Heart left ventricle (tissue), 16 donors: ENCODE results near the gene LYZL1. TPM values are rescaled to one million over a fixed set of nuclear protein-coding genes. Genes with fewer than 3 reads are reported as not detected.

Experiments
- ATAC-seq, 4 donors: fragments of 200-7000 bp; cut with Tn5 transposase; one replicate each; pipeline ENCODE4 v1.9.1; 2020 to 2022; ENCODE audit warnings: moderate library complexity in 4 of 4, mild to moderate bottlenecking in 3 of 4, moderate number of reproducible peaks in 1 of 4
- DNase-seq, 5 donors: peaks; one replicate each; pipeline ENCODE4 v3.0.0-alpha.2; 2020
- H3K27ac ChIP-seq, 12 donors: fragments of 200-600 bp; sonication (generic) in 4 of 12; one replicate each; pipeline versions ENCODE4 v1.5.0 to v1.8.0; 2016 to 2022; ENCODE audit warnings: mild to moderate bottlenecking in 2 of 12
- H3K27me3 ChIP-seq, 9 donors: fragments of 200-600 bp; sonication (generic) in 2 of 9; one replicate each; pipeline versions ENCODE4 v1.5.1 to v1.8.0; 2016 to 2022; ENCODE audit warnings: mild to moderate bottlenecking in 3 of 9
- H3K36me3 ChIP-seq, 9 donors: fragments of 200-600 bp; sonication (generic) in 2 of 9; one replicate each; pipeline versions ENCODE4 v1.5.0 to v1.8.0; 2018 to 2022; ENCODE audit warnings: mild to moderate bottlenecking in 2 of 9
- H3K4me1 ChIP-seq, 12 donors: fragments of 200-600 bp; sonication (generic) in 4 of 12; one replicate each; pipeline versions ENCODE4 v1.5.0 to v1.8.0; 2016 to 2022; ENCODE audit warnings: mild to moderate bottlenecking in 3 of 12
- H3K4me3 ChIP-seq, 12 donors: fragments of 200-600 bp; sonication (generic) in 4 of 12; one replicate each; pipeline versions ENCODE4 v1.5.0 to v1.8.0; 2017 to 2022; ENCODE audit warnings: mild to moderate bottlenecking in 9 of 12, moderate library complexity in 4 of 12
- H3K9me3 ChIP-seq, 12 donors: fragments of 200-600 bp; sonication (generic) in 4 of 12; one replicate each; pipeline versions ENCODE4 v1.5.0 to v1.8.0; 2016 to 2022; ENCODE audit warnings: mild to moderate bottlenecking in 1 of 12
- CTCF ChIP-seq, 12 donors: fragments of 200-600 bp; sonication (generic) in 4 of 12; IDR thresholded peaks; one replicate each; pipeline versions ENCODE4 v1.5.0 to v1.8.0; 2018 to 2022; ENCODE audit warnings: antibody characterized with exemption in 12 of 12, mild to moderate bottlenecking in 5 of 12
- POLR2A ChIP-seq, 2 donors: fragments of 450-650 bp; IDR thresholded peaks; one replicate each; pipeline ENCODE4 v1.6.1; 2017; ENCODE audit warnings: antibody characterized with exemption in 2 of 2, mild to moderate bottlenecking in 2 of 2, moderate library complexity in 2 of 2
- WGBS, 4 donors: extraction: QIAGEN DNeasy Blood & Tissue Kit in 2 of 4; methylation state at CpG; one replicate each; pipeline versions ENCODE4 v1.1.5 to v1.1.7; 2013 to 2018; 5-methylcytosine and 5-hydroxymethylcytosine counted together
- intact Hi-C, 10 donors: fragments of 100-400 bp; cut with DNase I; formaldehyde crosslinking; loops; one replicate each; pipeline versions ENCODE4 v1.11.1 to v1.14.2; 2022
- polyA plus RNA-seq, 2 donors: library from polyadenylated mRNA; stranded (reverse); fragments of 200-250 nt; gene quantifications; one replicate each; pipeline ENCODE4 v1.2.3, GENCODE V29; 2013
- total RNA-seq, 9 donors: library from RNA; depleted of rRNA in 2 of 9; stranded (reverse); fragments of >200 nt in 2 of 9; fragmentation: NEBNext Ultra II Directional in 3 of 9; extraction: Animal tissue kit (Norgen Biotek cat#: 25700) in 3 of 9; gene quantifications; one replicate each; pipeline versions ENCODE4 v1.1.0 to v1.2.4, GENCODE V29; 2016 to 2023
- donor health status: ischemic (EF 13 %, LVEDD 7.1; RV severe dilation, severe dysfunction).
- donor health status: healthy with polysubstance abuse.
- donor health status: DM: no; HTN: yes; CAD: no.
- donor health status: DM: no; HTN: no; CAD: no.
- donor health status: ischemic (EF 25% LVEDD 6.9; RV normal size, moderate dysfunction).
- donor health status: ischemic (EF 25% LVEDD 5.7; RV mildly dilated, moderate dysfunction).
- donor health status: healthy.
- donor health status: DM: yes; HTN: yes; CAD: no.
- donor health status: ischemic (EF 35%, LVEDD 5.7; RV mildly dilated, moderate dysfunction).
- donor health status: nonischemic (EF 11% LVEDD 7.7; RV severe dilation, severe dysfunction).
- donor health status: DM: yes; HTN: yes; CAD: no.
- donor health status: PGD.
- donor health status: ischemic (EF 29% LVEDD 5.4; RV normal size, mild dysfunction).
- donor health status: nonischemic (EF 23%, LVEDD 6.1; RV moderate dilation, normal function).

LYZL1 gene
- total and polyA plus RNA-seq, 11 donors: not detected

GRCh38 chr10:29255104-29255503, 33.8 kb upstream of the LYZL1 start:
- intact Hi-C loops: loop anchor here in 1 of 10 donors (10.0 kb wide), 1 partner anchor 90 kb away; no protein-coding TSS in a partner anchor
- no peaks in the 10 kb centered on the region for H3K36me3 ChIP-seq
- no peak overlapping the region for H3K4me3 ChIP-seq
- H3K9me3 ChIP-seq: peaks cover 0 to 5% (median 0%) of the 10 kb centered on the region in 12 donors
- DNase-seq: no peak
- WGBS, 4 donors: 51 to 73% (median 62%) methylated on average over 3 of the region's 3 CpGs
- H3K4me1 ChIP-seq: peaks cover 0 to 48% (median 19%) of the 10 kb centered on the region in 12 donors
- TF ChIP-seq POLR2A (IDR thresholded peaks at IDR 0.05): no peak
- TF ChIP-seq CTCF (IDR thresholded peaks at IDR 0.05): no peak
- no peaks in the 10 kb centered on the region for H3K27me3 ChIP-seq
- ATAC-seq: no peak
- H3K27ac ChIP-seq: no peak overlapping the region

- DNase-seq (no peak), ATAC-seq (no peak)
- intact Hi-C loops: loop anchor here in 1 of 10 donors (10.0 kb wide), 1 partner anchor 91 kb away; no protein-coding TSS in a partner anchor
These were observed 32.9 kb upstream of the LYZL1 start for GRCh38 chr10:29256019-29256418.

GRCh38 chr10:29256586-29256985, 32.3 kb upstream of the LYZL1 start:
- TF ChIP-seq CTCF (IDR thresholded peaks at IDR 0.05) (no peak), POLR2A (IDR thresholded peaks at IDR 0.05) (no peak)
- Histone ChIP-seq H3K4me3 (no peak overlapping the region), H3K27ac (peak overlapping the region in 2 of 12 donors; percentile 54 to 76), H3K27me3 (no peaks in the 10 kb centered on the region), H3K36me3 (no peaks in the 10 kb centered on the region), H3K9me3 (peaks cover 0 to 5% (median 0%) of the 10 kb centered on the region in 12 donors), H3K4me1 (peaks cover 0 to 48% (median 19%) of the 10 kb centered on the region in 12 donors)
- ATAC-seq (no peak), DNase-seq (no peak)
- 38 to 54% (median 41%) methylated on average over 1 of the region's 1 CpG for WGBS, 4 donors
- intact Hi-C loops: loop anchor here in 1 of 10 donors (10.0 kb wide), 1 partner anchor 92 kb away; no protein-coding TSS in a partner anchor

More at GRCh38 chr10:29256019-29256418, 32.9 kb upstream of the LYZL1 start:
- 77 to 85% (median 81%) methylated on average over 7 of the region's 7 CpGs for WGBS, 4 donors
- Histone ChIP-seq H3K9me3 (peaks cover 0 to 5% (median 0%) of the 10 kb centered on the region in 12 donors), H3K27ac (no peak overlapping the region), H3K36me3 (no peaks in the 10 kb centered on the region), H3K4me3 (no peak overlapping the region), H3K27me3 (no peaks in the 10 kb centered on the region), H3K4me1 (peaks cover 0 to 48% (median 19%) of the 10 kb centered on the region in 12 donors)
- TF ChIP-seq CTCF (IDR thresholded peaks at IDR 0.05) (no peak), POLR2A (IDR thresholded peaks at IDR 0.05) (no peak)

GRCh38 chr10:29257106-29257783, 31.6 kb upstream of the LYZL1 start:
- peak overlapping the region in 8 of 12 donors; percentile 31 to 76 (median 54) for H3K27ac ChIP-seq

More at GRCh38 chr10:29257106-29257783, 31.6 kb upstream of the LYZL1 start:
- no peak overlapping the region for H3K4me3 ChIP-seq
- H3K27me3 ChIP-seq: no peaks in the 10 kb centered on the region
- 15 to 20% (median 17%) methylated on average over 11 of the region's 11 CpGs for WGBS, 4 donors
- TF ChIP-seq CTCF (IDR thresholded peaks at IDR 0.05) (no peak), POLR2A (IDR thresholded peaks at IDR 0.05) (no peak)
- intact Hi-C loops: loop anchor here in 1 of 10 donors (10.0 kb wide), 1 partner anchor 92 kb away; no protein-coding TSS in a partner anchor
- H3K36me3 ChIP-seq: no peaks in the 10 kb centered on the region
- ATAC-seq: peak; percentile 80 to 89 (median 84)
- peaks cover 0 to 5% (median 0%) of the 10 kb centered on the region in 12 donors for H3K9me3 ChIP-seq
- peaks cover 0 to 48% (median 19%) of the 10 kb centered on the region in 12 donors for H3K4me1 ChIP-seq
- DNase-seq: peak in 4 of 5 donors; percentile 26 to 63 (median 44)
